SH-SY5Y (cell line): ENCODE data around the gene FCN3.

Experiments
- GATA2 ChIP-seq: IDR thresholded peaks from 2 replicates; pipeline ENCODE4 v1.6.1; 2011; ENCODE audit warnings: mild to moderate bottlenecking, low read depth, low read length
- GATA3 ChIP-seq: IDR thresholded peaks from 2 replicates; pipeline ENCODE4 v1.6.1; 2011; ENCODE audit warnings: low read depth, mild to moderate bottlenecking, low read length, moderate library complexity

DNA sequence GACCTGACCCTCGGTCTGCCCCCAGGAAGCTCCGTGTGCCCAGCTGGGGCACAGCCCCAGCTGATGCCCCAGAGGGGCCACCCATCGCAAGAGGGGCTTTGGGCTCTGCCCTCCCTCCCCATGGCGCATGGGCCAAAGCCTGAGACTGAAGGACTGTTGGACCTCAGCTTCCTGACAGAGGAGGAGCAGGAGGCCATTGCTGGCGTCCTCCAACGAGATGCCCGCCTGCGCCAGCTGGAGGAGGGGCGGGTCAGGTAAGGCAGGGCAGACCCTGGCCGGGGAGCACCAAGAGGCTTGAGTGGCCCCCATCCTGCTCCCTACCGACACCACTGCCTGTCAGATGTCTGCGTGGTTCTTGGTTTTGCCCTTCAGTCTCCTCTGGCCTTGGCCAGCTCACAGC lies 29.4 kb downstream of the FCN3 start:
- TF ChIP-seq GATA2 (no peak), GATA3 (no peak)
